AG10803 (cell line): ENCODE measurements around the gene KLK3.

ENCODE experiments used
- DNase-seq: peaks from one replicate; pipeline ENCODE4 v3.0.0; 2010; ENCODE audit warnings: low read depth
- H3K4me3 ChIP-seq: 2 replicates; pipeline ENCODE4 v1.5.1; 2011; ENCODE audit warnings: mild to moderate bottlenecking, low read length, control low read depth
- CTCF ChIP-seq: conservative IDR thresholded peaks from 2 replicates; pipeline ENCODE4 v1.5.1; 2011; ENCODE audit warnings: mild to moderate bottlenecking, low read length, control low read depth, inconsistent platforms

The KLK3 gene

GRCh38 chr19:50844296-50844935 lies 10.3 kb upstream of the KLK3 start:
- no peak for DNase-seq
- no peak overlapping the region for H3K4me3 ChIP-seq
- no peak for TF ChIP-seq CTCF

GRCh38 chr19:50850738-50851137 lies 4.0 kb upstream of the KLK3 start:
- TF ChIP-seq CTCF, result no peak
- no peak for DNase-seq
- no peak overlapping the region for H3K4me3 ChIP-seq

GRCh38 chr19:50851620-50852019 lies 3.1 kb upstream of the KLK3 start:
- no peak for DNase-seq
- TF ChIP-seq CTCF, result no peak
- H3K4me3 ChIP-seq, result no peak overlapping the region

- DNase-seq, result no peak
- no peak for TF ChIP-seq CTCF
- no peak overlapping the region for H3K4me3 ChIP-seq
These were observed 2.7 kb downstream of the KLK3 start for GRCh38 chr19:50857366-50857765.

GRCh38 chr19:50858886-50859285 lies 4.2 kb downstream of the KLK3 start:
- no peak for DNase-seq
- H3K4me3 ChIP-seq, result no peak overlapping the region

GRCh38 chr19:50859849-50860248 lies 5.1 kb downstream of the KLK3 start:
- DNase-seq, result no peak
- TF ChIP-seq CTCF, result no peak
- no peak overlapping the region for H3K4me3 ChIP-seq

More at GRCh38 chr19:50858886-50859285, 4.2 kb downstream of the KLK3 start:
- no peak for TF ChIP-seq CTCF

GRCh38 chr19:50861010-50861409 lies 6.3 kb downstream of the KLK3 start:
- no peak for DNase-seq
- TF ChIP-seq CTCF, result no peak
- no peak overlapping the region for H3K4me3 ChIP-seq
